ENCODE data around the gene MTHFD1L. TPM values are rescaled to one million over a fixed set of nuclear protein-coding genes. Genes with fewer than 3 reads are reported as not detected.
"Not testable (repeated sequence)": the region's sequence is repeated elsewhere in the genome, so short reads cannot be mapped to it uniquely, and the experiment has no call there.

Gene MTHFD1L
- total RNA-seq, 1 experiment from 2014 or later: 36.3 TPM

DNA sequence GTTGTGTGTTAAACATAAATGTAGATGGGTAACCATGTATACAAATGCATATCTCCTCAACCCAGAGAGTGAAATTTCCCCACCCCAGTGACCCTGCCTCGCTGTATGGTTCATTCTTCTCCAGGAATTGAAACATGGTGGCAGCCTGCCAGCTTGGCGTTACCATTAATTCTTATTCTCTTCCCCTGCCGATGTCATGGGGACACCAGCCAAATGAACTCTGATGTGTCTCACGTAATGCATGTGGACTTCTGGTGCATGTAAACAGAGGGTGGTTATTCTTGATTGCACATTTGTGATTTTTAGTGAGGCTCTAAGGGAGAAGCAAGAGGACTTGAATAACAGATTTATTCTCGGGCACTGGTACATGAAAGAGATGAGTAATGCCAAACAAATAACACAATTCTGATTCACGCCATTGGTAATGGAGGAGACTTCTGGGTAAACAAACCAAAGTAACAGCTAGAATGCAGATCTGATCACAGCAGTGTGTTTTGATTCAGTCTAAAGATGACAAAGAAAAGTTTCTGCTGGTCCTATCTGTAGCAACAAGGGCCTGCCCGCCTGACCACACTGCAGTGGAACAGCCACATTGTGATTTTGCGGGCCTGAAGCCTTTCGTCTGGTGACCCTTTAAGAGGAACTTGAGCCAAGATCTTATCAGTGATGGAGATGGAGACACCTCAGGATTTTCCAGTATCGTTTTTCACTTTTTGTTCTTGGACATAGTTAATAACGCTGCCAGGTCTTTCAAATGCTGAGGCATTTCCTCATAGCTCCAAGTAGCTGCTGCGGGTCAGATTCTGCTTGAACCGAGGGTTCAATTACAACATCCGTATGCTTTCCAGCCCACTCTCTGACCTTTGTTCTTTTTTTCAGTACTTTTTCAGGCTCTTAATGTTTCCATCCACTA, 202.4 kb downstream of the MTHFD1L start:
- peak; percentile 92 for DNase-seq (ENCODE audit: low spot score)

DNA sequence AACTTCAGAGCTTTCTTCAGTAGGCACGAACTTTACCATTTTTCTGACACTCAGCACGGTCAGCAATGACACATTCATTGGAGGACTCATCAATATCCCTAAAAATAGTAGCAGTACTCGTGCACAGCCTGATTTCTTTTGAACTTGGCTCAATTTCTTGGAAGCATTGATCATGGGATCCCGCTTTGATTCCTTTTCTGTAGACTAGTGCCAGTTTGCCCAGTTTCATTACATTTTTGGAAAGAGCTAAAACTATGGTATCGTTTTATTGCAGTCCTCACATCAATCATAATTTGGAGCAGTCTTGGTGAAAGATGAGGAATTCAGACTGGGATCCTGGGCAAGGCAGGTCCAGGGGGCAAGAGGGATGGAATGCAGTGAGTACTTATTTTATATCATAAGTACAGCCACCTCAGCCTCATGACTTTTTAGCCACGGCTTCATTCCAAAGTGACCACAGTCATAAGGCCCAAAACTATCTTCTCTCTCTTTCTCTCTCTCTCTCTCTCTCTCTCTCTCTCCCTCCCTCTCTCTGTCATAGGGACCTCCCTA, 203.3 kb downstream of the MTHFD1L start:
- peak; percentile 88 for DNase-seq (ENCODE audit: low spot score)

- DNase-seq (ENCODE audit: low spot score): no peak
Measured at GRCh38 chr6:151069641-151070040, 204.1 kb downstream of the MTHFD1L start.

DNA sequence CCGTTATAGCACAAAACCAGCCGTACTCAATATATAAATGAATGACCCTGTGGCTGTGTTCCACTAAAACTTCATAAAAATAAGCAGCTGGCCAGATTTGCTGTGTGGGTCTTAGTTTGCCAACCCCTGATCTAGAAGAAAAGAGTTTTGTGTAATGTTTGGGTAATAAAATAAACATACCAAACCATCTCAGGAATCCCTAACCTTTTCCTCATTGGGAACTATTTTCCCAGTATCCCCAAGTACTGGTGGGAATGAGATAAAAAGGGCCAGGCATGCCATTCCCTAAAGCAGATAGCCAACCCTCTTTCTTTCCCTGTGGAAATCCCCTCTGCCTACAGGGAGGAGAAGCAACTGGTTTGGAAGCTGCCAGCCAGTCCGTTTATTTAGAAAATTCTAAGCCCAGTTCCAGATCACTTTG, 205.1 kb downstream of the MTHFD1L start:
- DNase-seq (ENCODE audit: low spot score): peak; percentile 75

GRCh38 chr6:151071295-151071694, 205.8 kb downstream of the MTHFD1L start:
- DNase-seq (ENCODE audit: low spot score): peak; percentile 79

DNA sequence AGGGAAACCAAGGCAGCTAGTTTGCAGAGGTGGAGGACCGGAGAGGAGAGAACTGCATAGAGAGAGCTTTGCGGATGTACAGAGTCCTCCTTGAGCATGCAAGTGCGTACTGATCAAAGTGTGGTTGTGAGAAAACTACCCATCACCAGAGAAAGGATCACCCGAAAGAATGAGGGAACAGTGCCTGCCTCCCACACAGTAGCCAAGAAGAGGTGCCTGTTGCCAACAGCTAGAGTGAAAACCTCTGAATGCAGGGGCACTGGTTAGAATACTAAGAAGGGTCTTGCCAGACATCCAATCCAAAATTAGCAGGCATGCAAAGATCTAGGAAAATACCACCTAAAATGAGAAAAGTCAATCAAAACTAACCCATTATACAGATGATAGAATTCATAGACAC, 207.6 kb downstream of the MTHFD1L start:
- DNase-seq (ENCODE audit: low spot score): no peak

- no peak for DNase-seq (ENCODE audit: low spot score)
Measured at GRCh38 chr6:151073701-151074100, 208.2 kb downstream of the MTHFD1L start.

DNA sequence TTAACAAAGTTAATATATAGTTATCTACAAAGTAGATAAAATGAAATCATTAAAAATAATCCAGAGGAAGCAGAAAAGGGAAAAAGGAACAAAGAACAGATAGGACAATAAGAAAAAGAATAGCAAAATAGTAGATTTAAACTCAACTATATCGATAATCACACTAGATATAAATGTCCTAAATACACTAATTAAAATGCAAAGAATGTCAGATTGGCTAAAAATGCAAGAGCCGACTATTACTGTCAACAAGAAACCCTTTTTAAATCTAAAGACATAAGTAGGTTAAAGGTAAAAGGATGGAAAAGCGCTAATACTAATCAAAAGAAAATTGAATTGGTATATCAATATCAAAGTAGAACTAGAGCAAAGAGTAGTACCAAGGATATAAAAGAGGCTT, 209.5 kb downstream of the MTHFD1L start:
- DNase-seq (ENCODE audit: low spot score): no peak

- no peak for DNase-seq (ENCODE audit: low spot score)
Measured at GRCh38 chr6:151075527-151075926, 210.0 kb downstream of the MTHFD1L start.

- no peak for DNase-seq (ENCODE audit: low spot score)
Measured at GRCh38 chr6:151075930-151076555, 210.5 kb downstream of the MTHFD1L start.

GRCh38 chr6:151078655-151079054, 213.2 kb downstream of the MTHFD1L start:
- no peak for DNase-seq (ENCODE audit: low spot score)

GRCh38 chr6:151081656-151082055, 216.2 kb downstream of the MTHFD1L start:
- DNase-seq (ENCODE audit: low spot score): no peak

- DNase-seq (ENCODE audit: low spot score): peak; percentile 55
Measured at GRCh38 chr6:151082079-151082478, 216.6 kb downstream of the MTHFD1L start.

GRCh38 chr6:151084275-151084674, 218.8 kb downstream of the MTHFD1L start:
- DNase-seq (ENCODE audit: low spot score): no peak

- not testable (repeated sequence) for DNase-seq (ENCODE audit: low spot score)
Measured at GRCh38 chr6:151087055-151087454, 221.6 kb downstream of the MTHFD1L start.

- peak; percentile 51 for DNase-seq (ENCODE audit: low spot score)
Measured at GRCh38 chr6:151087861-151088598, 222.5 kb downstream of the MTHFD1L start.

- no peak for DNase-seq (ENCODE audit: low spot score)
Measured at GRCh38 chr6:151088599-151088935, 223.1 kb downstream of the MTHFD1L start.

- DNase-seq (ENCODE audit: low spot score): no peak
Measured at GRCh38 chr6:151088963-151089362, 223.5 kb downstream of the MTHFD1L start.

GRCh38 chr6:151089978-151090377, 224.5 kb downstream of the MTHFD1L start:
- DNase-seq (ENCODE audit: low spot score): no peak

GRCh38 chr6:151091571-151091970, 226.1 kb downstream of the MTHFD1L start:
- DNase-seq (ENCODE audit: low spot score): no peak

- DNase-seq (ENCODE audit: low spot score): no peak
Measured at GRCh38 chr6:151092591-151092990, 227.1 kb downstream of the MTHFD1L start.

DNA sequence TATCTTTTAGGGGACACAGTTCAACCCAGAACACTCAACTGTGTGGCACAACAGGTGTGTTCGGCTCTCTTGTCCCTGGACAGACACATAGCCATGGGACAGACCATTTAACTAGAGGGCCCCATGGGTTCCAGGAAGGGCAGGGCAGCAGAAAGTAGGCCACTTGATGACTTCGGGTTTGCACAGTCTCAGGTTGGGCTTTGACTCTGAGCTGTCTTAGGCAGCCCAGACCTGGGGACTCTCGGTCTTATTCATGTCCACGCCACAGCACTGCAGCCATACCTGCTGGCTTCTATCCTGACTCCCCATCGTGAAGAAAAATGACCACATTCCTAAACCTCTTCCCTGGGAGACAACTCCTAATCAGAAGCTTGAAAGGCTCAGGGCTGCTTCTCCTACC, 228.2 kb downstream of the MTHFD1L start:
- no peak for DNase-seq (ENCODE audit: low spot score)

Measured in A172 (cell line).